Left ventricle myocardium superior (tissue), 1 donor: ENCODE results near the gene C2orf42. TPM values are rescaled to one million over a fixed set of nuclear protein-coding genes. Genes with fewer than 3 reads are reported as not detected.
"Not testable (repeated sequence)": the region's sequence is repeated elsewhere in the genome, so short reads cannot be mapped to it uniquely, and the experiment has no call there.

Experiments
- ATAC-seq: fragments of 200-7000 bp; cut with Tn5 transposase; one replicate; pipeline ENCODE4 v1.9.1; 2020; ENCODE audit warnings: mild to moderate bottlenecking, moderate library complexity
- DNase-seq: peaks from one replicate; pipeline ENCODE4 v3.0.0-alpha.2; 2020
- intact Hi-C: fragments of 100-400 bp; cut with micrococcal nuclease; formaldehyde crosslinking; loops from one replicate; pipeline ENCODE4 v1.11.0; 2022
- total RNA-seq: library from RNA; stranded (reverse); fragmentation: NEBNext Ultra II Directional; extraction: Animal tissue kit (Norgen Biotek cat#: 25700); gene quantifications from one replicate; pipeline ENCODE4 v1.2.1, GENCODE V29; 2021
- donor health status: DM: no; HTN: yes; CAD: no; lungs with severe emphysema.

C2orf42 gene
- total RNA-seq, 1 donor from 2014 or later = 10.3 TPM

DNA sequence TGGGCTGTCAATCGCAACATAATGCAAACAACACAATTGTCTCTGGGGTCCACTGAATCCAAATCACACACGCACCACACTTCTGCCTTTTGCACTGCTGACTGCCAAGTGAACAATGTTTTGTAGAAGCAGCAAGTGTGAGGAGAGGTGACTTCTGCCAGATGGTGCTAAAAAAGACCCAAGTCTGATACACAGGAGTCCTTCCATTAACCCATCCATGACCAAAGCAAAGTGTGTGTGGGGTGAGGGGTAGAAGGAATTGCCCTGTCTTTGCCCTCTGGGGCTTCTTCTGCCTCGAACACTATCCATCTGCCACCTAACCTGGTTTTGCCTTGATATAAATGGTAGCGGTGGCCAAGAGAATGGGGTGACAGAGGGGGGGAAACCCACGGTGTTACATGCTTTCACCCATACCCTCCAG lies 50.0 kb downstream of the C2orf42 start:
- intact Hi-C loops = loop anchor here (5.0 kb wide), 2 partner anchors 54 to 228 kb away; partner anchors contain the start of gene PCBP1
- DNase-seq (no peak), ATAC-seq (no peak)

DNA sequence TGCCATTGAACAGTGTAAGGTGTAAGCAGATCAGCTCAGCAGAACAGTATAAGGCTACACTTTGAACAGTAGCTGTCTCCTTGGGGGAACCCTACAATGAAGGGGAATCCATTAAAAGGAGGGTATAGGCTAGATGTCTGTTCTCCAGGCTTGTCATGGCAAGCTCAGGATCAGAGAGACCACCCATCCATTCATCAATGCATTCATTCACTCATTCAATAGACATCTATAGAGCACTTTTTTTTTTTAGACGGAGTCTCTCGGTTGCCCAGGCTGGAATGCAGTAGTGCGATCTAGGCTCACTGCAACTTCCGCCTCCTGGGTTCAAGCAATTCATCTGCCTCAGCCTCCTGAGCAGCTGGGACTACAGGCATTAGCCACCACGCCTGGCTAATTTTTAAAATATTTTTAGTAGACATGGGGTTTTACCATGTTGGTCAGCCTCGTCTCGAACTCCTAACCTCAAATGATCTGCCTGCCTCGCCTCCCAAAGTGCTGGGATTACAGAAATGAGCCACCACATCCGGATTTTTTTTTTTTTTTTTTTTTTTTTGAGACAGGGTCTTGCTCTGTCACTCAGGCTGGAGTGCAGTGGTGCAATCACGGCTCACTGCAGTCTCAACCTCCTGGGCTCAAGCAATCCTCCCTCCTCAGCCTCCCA lies 56.4 kb downstream of the C2orf42 start:
- intact Hi-C loops, ATAC-seq, DNase-seq: not testable (repeated sequence)

DNA sequence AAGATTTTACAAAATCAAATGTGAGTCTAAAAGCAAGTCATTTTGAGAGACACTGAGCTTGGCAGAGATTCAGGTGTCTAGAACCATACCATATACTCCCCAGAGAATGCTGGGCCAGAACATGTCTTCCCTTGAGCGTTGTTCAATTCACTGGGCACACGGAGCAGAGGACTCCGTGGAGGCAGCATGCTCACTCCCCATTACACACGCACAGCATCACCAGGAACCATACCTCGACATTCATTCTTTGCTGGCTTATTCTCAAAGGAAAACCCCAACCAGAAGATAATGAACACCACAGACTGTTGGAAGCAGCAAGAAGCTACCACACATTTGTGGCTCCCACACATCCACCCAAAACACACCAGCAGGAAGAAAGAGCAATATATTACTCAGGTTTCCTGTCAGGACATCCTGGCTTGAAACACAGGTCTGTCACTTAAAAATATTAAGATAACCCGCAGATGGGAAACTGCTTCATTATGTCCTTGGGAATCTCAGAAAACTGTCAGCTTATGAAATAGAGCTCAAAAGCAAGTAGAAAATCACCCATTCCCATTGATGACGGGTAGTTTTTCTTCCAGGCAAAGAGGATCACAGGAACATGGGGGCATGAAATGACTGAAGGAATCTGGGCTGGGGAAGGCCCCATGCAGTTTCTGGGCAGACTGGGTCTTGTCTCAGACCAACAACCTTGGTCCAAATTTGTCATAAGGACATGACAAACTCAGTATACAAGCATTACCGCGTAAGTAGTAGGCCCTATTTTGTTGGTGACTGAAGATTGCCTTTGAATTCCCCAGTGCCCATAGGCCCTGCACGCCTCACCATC lies 57.1 kb downstream of the C2orf42 start:
- no peak for DNase-seq
- no peak for ATAC-seq
- intact Hi-C loops = no loop called here

GRCh38 chr2:70133127-70133452 lies 57.7 kb downstream of the C2orf42 start:
- DNase-seq (no peak), ATAC-seq (no peak)
- intact Hi-C loops = no loop called here

GRCh38 chr2:70132244-70133126 lies 58.3 kb downstream of the C2orf42 start:
- DNase-seq = peak; percentile 71
- peak; percentile 80 for ATAC-seq
- intact Hi-C loops = no loop called here

DNA sequence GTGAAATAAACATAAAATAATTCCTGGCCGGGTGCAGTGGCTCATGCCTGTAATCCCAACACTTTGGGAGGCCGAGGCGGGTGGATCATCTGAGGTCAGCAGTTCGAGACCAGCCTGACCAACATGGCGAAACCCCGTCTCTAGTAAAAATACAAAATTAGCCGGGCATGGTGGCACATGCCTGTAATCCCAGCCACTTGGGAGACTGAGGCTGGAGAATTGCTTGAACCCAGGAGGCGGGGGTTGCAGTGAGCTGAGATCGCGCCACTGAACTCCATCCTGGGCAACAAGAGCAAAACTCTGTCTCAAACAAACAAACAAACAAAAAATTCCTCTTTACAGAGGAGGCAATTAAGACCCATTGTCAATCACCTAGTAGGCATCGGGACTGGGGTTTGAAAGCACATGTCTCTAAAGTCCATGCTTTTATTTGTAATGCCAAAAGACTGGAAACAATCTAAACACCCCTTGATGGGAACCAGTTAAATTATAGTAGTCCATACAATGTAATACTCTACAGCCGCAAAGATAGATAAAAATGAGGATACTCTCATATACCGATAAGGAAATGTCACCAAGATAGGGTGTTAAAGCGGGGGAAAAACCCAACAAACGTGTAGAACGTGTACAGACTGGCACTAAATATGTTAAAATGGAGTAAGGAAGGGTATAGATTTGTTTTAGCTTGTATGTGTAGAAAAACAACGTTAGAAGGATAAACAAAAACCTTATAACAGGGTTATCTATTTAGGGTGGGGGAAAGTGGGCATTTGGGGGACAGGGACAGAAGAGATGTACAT lies 59.3 kb downstream of the C2orf42 start:
- intact Hi-C loops, ATAC-seq: not testable (repeated sequence)

GRCh38 chr2:70128005-70128404 lies 62.8 kb downstream of the C2orf42 start:
- DNase-seq (no peak), ATAC-seq (no peak)
- intact Hi-C loops = no loop called here

More for the DNA sequence above, 59.3 kb downstream of the C2orf42 start:
- DNase-seq = not testable (repeated sequence)

GRCh38 chr2:70126413-70126812 lies 64.4 kb downstream of the C2orf42 start:
- intact Hi-C loops = no loop called here
- DNase-seq = no peak
- no peak for ATAC-seq

DNA sequence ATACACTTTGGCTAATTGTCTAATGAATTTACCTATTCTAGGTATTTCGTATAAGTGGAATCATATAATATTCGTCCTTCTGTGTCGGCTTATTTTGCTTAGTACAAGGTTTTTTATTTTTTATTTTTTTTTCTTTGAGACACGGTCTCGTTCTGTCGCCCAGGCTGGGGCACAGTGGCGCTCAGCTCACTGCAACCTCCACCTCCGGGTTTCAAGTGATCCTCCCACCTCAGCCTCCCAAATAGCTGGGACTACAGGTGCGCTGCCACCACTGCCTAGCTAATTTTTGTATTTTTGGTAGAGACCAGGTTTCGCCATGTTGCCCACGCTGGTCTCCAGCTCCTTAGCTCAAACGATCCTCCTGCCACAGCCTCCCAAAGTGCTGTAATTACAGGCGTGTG lies 65.3 kb downstream of the C2orf42 start:
- ATAC-seq = no peak
- no peak for DNase-seq
- intact Hi-C loops = no loop called here

GRCh38 chr2:70124983-70125480 lies 65.8 kb downstream of the C2orf42 start:
- intact Hi-C loops = no loop called here
- ATAC-seq (peak; percentile 64), DNase-seq (peak; percentile 81)

- DNase-seq (no peak), ATAC-seq (no peak)
- intact Hi-C loops = no loop called here
Observed at GRCh38 chr2:70123829-70124116, 67.0 kb downstream of the C2orf42 start.

- ATAC-seq (peak; percentile 69), DNase-seq (peak; percentile 63)
- intact Hi-C loops = no loop called here
Observed at GRCh38 chr2:70123051-70123828, 67.6 kb downstream of the C2orf42 start.

GRCh38 chr2:70122470-70122869 lies 68.3 kb downstream of the C2orf42 start:
- no peak for ATAC-seq
- intact Hi-C loops = no loop called here
- no peak for DNase-seq

DNA sequence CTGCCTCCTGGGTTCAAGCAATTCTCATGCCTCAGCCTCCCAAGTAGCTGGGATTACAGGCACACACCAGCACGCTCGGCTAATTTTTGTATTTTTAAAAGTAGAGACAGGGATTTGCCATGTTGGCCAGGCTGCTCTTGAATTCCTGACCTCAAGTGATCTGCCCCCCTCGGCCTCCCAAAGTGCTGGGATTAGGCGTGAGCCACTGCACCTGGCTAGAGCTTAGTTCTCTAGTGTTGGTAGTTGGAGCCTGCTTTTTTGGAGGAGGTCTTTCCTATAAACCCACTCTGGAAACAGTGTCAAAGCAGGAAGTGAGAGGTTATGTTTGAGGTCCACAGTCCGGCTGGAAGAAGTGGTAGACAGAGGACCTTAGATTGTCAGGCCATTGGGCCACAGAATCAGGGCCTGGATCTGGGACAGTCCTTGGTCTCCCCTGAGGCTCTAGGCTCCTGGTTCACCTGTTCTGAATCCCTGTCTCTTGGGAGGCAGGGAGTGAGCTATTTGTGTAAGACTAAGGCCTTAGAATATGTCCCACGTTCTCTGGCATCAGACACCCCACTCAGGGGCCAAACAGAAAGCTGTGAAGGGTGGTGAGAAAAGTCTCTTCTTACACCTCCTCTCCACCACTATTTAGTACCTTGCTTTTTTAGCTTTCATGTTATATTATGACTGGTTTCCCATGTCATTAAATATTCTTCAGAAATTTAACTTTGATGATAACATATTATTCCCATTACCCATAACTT lies 69.0 kb downstream of the C2orf42 start:
- ATAC-seq (no peak), DNase-seq (no peak)
- intact Hi-C loops = no loop called here

DNA sequence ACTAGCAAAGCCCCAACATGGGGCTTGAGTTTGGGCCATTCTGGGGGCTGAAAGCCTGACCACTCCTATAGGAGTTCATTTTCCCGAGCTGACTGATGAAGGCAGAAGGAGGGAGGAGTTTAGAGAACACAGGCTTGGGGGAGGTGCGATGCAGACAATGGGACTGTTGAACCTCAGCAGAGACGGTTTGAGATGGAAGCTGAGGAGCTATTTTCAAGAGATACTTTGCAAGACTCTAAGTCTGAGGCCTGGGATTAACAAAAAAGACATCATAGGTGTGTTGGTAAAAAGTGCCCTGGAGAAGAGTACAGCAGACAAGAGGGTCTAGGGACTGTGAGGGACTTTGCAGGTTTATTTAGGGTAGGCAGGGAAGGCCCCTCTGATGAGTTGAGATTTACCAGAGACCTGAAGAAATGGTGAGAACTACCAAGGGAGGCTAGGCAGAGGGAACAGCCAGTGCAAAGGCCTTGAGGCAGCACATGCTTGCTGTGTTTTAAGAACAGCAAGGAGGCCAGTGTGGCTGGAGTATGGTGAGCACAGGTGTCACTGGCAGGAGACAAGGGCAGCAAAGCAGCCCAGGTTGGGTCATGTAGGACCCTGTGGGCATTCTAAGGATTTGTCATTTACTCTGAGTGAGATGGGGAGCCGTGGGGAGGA lies 71.9 kb downstream of the C2orf42 start:
- DNase-seq (peak; percentile 12), ATAC-seq (no peak)
- intact Hi-C loops = no loop called here

DNA sequence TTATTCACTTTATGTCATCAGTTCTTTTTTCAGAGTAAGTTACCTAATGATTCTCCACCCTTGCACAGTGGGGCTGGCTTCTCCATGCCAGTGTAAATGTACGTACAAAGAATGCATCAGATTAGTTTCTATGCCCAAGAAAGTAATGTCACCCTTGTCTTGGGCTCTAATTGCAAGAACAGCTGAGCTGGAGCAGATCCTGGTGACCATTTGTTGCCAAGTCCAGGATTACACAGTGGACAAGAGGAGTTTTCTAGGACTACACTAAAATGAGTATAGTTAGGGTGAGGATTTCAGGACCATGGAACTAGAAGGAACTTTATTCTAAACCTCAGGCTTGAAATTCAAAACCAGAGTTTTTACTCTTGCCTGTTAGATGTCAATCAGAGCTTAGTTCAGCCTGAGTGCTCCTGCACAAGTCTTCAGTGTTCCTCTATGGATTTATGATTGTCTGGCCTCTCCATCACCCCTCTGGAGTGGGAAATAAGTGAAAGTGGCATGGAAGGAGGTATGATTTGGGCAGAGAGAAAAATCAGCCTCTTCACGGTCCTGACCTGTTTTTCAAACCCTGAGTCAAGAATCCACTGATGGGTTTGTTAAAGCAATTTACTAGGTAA lies 73.8 kb downstream of the C2orf42 start:
- intact Hi-C loops = no loop called here
- ATAC-seq (no peak), DNase-seq (peak; percentile 2)
